GM19025 (cell line): Measurements from ENCODE around the gene CTRB1.

ENCODE experiments used
- ATAC-seq: cut with Tn5 transposase; IDR thresholded peaks from one replicate; pipeline ENCODE4 v1.9.1; 2021; ENCODE audit warnings: mild to moderate bottlenecking, low read depth, moderate library complexity; ENCODE audit not compliant: unreplicated experiment

The CTRB1 gene

GRCh38 chr16:75224306-75225082, 5.7 kb downstream of the CTRB1 start:
- no peak for ATAC-seq

- no peak for ATAC-seq
These were observed 6.3 kb downstream of the CTRB1 start for GRCh38 chr16:75225092-75225491.

- ATAC-seq, result no peak
These were observed 7.1 kb downstream of the CTRB1 start for GRCh38 chr16:75225678-75226515.

- ATAC-seq, result no peak
These were observed 8.0 kb downstream of the CTRB1 start for GRCh38 chr16:75226550-75227360.

GRCh38 chr16:75227361-75228142, 8.8 kb downstream of the CTRB1 start:
- ATAC-seq, result no peak

GRCh38 chr16:75228143-75228976, 9.6 kb downstream of the CTRB1 start:
- no peak for ATAC-seq

DNA sequence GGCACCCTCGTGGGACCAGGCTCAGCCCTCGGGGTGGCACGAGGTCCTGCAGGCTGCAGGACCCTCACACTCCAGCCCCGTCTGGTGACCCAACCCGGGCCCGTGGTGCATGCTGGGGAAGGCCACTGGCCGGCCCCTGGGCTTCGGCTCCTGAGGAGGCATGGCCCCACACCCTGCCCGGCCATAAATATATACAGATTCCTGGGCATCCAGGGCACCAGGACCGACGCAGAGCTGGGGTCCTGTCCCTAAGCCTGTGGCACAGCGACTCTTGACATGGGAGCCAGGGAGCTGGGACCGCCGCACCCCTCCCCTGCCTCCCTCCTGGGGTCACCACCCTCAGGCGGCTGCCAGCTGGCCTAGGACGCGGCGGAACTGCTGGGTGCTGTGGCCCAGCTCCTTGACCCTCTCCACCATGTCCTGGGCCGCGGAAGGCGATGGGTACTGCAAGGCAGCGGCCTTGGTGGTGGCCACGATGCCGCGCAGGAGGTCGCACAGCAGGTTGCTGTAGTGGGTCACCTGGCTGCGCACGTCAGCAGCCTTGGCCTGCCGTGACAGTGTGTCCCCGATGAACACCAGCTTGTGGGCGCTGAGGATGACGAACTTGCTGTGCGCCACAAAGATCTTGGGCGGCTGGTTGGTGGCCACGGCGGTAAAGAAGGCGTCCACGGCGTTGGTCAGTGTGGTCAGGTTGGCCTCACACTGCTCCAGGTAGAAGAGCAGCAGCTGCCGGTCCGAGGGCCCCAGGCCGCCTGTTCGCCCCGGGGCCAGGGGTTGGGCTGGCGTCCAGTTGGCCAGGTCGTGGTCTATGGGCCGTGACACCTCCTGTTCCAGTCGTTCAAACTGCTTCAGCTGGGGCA, 10.6 kb downstream of the CTRB1 start:
- ATAC-seq, result no peak

- no peak for ATAC-seq
These were observed 11.8 kb downstream of the CTRB1 start for GRCh38 chr16:75230471-75231110.

GRCh38 chr16:75231570-75231969, 12.8 kb downstream of the CTRB1 start:
- ATAC-seq, result no peak

- ATAC-seq, result no peak
These were observed 14.8 kb downstream of the CTRB1 start for GRCh38 chr16:75233611-75233938.

DNA sequence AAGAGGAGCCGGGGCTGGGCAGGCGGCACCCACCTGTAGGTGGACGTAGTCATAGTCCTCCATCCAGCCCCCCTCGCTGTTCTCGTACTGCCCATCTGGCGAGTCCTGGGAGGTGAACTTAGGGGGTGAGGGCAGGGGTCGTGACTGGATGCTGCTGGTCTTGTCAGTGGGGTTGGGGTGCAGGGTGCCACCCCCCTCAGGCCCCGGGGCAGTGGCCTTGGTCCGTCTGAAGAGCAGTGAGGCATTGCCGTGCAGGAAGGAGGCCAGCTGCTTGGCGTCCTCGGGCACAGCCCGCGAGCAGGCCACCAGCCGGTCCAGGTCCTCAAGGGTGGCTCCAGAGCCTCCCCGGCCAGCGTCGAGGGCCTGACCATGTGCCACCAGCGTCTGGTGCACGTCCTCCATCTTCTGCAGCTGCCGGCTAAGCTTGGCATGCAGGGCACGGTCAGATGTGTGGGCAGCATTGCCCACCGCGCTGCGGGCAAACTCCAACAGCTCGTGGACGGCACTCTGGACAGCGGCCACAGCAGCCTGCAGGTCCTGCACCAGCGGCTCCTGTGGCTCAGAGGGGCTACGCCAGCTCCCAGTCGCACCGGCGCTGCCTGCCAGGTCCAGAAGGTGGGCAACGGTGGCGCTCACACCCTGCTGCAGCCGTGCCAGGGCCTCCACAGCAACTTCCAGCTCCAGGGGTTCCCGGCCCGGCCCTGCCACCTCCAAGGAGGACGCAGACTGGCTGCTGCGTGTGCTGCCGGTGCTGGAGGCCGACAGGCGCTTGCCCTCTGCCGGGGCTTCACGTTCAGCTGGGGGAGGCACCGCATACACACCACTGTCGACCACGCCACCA, 16.3 kb downstream of the CTRB1 start:
- ATAC-seq, result no peak

- no peak for ATAC-seq
These were observed 17.0 kb downstream of the CTRB1 start for GRCh38 chr16:75235721-75236193.

GRCh38 chr16:75236232-75236631, 17.4 kb downstream of the CTRB1 start:
- no peak for ATAC-seq

DNA sequence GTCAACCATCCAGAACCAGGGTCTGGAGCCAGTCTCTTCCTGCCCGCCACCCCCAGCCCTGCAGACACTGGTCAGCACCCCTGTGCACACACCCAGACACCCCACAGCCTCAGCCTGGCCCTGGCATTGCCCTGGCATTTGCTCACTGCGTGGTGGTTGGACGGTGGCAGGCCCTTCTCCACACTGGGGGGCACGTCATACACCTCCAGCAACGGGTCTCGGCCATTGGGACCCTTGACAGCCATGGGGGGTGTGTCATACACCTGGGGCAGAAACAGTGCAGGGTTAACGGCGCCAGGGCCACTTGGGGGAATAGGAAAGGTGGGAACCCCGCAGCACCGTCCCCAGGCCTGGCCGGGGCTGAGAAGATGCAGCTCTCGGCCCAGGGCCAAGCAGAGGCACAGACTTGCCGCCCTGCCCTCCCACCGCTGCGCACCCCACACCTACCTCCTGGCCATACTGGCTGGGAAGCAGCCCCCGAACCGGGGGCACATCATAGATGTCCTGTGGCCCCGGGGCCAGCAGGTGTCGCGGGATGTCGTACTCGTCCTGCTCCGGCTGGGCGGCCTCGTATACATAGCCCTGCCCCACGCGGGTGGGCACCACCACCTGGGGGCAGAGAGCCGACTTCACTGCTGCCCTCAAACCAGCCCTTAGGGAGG, 18.1 kb downstream of the CTRB1 start:
- no peak for ATAC-seq

GRCh38 chr16:75237398-75238131, 18.8 kb downstream of the CTRB1 start:
- ATAC-seq, result no peak
